Stimulated activated CD4-positive, alpha-beta T cell treated with anti-CD3 and anti-CD28 coated beads, Interleukin-4, amount 100 ng/mL, for 48 hours (primary cell): Measurements from ENCODE around the gene HOXC10.

ENCODE experiments used
- DNase-seq, 2 donors: peaks; one replicate each; pipeline ENCODE4 v3.0.0-alpha.2; 2020; ENCODE audit warnings: low read depth in 2 of 2

HOXC10 gene

DNA sequence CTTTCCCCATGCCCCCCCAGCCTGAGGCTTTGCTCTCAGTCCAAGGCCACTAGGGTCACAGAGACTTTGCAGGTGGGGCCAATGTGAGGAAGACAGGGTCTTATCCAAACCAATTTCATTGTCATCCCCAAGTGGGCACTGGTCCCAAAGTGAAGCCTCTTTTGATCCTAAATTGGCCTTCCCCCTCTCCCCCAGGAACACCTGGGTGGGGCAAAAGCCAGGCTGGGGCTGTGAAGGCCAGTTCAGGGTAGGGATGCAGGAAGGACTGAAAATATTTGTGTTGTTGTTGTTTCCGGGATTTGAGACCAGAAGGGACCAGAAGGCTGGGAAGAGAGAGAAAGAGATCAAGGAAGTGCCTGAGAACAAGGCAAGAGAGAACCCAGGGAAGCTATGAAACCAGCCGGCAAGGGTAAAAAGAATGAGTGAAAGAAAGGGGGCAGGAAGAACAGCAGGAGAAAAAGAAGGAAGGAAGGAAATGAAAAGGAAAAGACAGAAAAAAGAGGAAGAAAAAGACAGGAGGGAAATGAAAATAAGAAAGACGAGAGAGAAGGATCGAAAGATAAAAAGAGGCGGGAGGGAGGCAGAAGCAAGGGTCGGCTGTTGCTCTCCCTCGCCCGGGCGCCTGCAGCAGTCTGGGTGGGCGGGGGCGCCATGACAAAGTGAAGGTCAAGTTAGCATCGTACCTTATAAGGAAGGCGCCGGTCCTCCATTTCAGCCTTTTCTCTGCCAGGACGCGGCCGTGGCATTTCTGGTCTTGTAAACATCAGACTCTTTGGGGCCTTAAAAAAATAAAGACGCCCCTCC, 19.5 kb upstream of the HOXC10 start:
- no peak for DNase-seq

DNA sequence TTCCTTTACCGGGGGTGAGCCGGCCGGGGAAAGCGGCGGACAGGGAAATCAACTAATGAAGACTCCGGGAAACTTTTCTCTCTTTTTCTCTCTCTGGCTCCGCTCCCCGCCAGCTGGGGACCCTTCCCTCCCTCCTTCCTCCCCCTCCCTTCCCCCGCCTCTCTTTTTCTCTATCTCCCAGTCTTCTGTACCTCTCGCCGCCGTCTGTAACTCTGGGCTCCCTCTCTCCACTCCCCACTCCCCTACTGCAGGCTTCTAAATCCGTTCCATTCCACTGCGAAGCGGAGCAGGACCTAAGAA, 18.9 kb upstream of the HOXC10 start:
- DNase-seq: no peak

DNA sequence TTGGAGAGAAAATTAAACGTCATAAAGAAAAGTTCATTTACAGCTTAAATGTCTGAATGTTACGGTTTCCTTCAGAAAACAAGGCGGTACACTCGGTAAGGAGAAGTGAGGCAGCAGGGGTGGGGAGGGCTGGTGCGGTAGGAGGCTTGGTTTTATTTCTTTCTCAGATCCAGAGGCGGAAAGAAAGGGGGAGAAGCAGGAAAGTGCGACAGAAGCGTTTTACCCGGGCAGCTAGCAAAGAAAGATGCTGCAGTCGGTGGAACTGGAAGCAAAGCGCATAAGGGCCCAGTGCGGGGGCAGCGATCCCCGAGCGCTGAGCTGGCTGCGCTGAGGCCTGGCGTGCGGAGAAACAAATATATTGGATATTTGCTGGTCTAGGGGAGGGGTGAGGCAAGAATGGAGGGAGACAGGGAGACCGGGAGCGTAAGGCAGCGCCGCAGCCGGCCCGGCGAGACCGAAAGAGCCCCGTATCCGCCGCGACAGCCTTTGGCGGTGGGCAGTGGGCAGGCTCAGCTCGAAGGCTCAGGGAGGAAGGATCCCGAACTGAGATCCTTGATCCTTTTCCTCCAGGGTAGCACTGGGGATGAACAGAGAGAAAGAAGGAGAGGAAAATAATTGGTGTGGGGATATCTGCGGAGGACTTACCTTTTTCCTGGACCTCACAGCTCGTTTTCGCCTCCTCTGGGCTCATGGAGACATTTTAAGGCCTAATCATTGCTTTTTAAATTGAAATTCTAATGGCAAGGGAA, 18.4 kb upstream of the HOXC10 start:
- DNase-seq: no peak

DNA sequence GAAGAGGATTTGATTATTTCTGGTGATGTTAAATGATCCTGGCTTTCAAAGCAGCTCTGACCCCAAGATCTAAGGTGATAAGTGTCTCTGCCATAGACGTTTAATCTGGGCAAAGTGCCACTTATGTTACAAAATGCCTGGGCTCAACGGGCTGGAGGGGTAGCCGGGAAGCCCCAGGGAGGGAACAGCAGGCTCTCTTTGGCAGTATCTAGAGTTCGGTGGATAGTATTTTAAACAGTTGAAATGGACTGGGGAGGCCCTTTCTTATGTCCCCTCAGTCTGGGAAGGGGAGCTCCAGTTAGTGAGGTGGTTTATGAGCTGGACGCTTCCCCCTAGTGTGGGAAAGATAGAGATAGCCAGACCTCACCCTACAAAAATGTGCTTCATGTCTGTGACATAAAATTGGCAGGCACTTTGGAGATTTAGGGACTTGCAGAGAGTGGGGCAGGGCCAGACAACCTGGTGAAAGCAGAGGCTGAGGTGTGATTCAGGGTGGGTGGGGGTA, 17.5 kb upstream of the HOXC10 start:
- no peak for DNase-seq

DNA sequence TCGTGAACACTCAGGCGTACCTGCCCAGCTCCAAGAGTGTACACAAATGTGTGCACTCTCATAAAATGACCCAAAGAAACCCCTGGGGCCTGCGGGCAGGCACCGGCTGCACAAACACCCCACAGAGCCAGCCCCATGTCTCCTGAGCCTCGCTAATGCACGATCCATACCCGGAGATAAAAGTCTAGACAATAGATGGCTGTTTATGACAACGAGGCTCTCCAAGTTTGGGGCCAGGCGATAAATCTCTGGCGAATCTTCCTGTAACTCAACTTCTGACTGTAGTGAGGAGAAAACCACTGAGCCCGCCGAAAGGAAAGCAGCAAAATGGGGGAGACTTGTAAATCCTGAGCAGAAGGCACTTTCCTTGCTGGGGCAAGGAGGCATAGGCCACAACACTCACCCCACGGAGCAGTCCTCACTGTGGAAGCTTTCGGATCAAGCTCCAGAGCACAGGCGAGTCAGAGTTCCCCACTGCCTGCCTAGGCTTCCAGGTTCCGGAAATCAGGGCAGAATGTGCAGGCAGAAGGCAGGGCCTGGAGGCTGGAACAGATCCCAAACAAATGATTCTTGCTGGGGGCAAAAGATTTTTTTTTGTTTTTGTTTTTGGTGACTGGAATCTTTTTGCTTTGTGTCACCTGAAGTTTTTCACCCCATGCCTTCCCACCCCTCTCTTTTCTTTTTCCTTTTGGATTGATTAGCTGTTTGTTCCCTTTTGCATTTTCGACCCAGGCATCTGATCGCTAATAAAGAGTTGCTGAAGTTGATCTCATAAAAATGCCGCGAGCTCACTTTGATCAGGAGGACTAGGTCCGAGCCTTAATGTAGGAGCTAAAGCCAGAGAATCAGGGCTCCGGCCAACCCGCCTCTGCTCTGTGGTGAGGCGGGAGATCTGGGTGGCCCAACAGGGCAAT, 16.5 kb upstream of the HOXC10 start:
- DNase-seq: no peak

DNA sequence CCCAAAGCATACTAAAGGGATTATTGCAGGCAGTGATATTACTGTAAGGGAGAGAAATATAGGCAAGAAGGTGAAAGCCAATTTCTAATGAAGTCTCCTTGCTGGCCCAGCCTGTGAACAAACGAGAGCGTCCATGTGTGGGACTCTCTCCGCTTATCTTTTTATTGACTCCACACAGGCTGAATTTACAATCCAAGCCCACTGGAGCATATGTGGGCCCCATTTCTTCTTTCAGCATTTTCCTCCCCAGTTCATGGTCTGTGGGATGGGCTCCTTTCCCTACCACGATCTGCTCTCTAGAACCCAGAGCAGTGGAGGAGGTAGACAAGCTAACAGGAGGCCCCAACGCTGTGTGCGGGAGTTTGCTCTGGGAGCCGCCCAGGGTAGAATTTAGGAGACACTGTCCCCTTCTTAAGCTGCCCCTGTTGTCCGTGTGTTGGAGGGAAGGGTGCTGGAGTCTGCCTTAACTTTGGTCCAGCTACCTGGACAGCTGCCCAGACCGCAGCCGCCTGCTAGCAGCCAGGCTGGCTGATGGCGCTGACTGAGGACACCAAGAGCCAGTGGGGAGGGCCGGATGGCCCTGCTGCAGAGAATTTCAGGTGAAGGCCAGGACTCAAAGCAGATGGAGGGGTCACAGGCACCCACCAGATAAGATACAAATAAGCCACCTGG, 15.2 kb upstream of the HOXC10 start:
- DNase-seq: no peak

DNA sequence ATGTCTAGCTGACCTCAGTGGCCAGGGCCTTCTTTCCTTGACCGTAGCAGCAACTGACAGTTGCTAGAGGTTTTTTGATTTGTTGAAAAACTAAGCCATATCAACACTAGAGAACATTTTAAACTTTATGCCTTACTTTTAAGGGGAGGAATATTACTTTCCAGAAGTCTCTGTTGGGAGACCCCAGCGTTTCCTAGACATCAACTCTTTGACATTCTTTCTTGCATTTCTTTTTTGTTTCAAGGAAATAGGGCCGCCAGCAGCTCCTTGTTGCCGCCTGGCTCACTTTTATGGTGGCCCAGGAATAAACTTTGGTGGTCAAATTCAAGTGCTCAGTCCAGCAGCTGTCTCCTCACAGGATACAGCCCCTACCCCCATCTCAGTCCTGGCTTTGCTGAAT, 14.5 kb upstream of the HOXC10 start:
- no peak for DNase-seq

DNA sequence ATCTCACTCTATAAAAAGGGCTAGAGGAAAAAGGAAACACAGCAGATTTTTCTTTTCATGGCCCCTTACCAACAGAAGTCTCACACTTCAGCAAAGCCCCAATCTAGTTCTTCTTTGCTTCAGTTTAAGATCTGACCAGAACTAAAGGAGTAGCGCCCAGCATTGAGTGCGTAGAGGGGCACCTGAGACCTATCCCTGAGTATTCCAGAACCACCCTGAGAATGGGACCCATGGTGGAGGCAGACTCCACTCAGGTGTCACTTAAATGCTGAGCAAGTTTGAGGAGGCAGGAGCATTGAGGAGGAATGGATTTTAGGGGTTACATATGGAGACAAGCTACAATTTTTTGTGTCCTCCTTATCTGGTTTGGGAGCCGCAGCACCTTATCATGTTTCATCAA, 13.8 kb upstream of the HOXC10 start:
- DNase-seq: no peak

DNA sequence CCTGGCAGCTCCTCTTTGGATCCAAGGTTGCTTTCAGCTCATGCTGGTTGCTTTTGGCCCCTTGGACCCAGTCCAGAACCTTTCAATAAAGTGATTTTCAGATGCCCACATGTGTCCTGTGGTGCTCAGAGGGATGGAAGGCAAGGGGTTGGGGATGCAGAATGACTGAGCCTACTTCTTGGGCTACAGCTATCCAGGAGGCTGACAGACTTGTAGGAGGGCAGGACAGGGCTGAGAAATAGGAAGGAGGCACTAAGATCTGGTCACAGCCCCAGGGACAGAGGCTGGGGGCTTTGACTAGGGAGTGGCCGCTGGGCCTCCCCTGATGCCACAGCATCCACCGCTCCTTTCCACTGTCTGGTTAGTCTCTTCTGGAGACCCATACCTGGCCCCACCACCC, 13.3 kb upstream of the HOXC10 start:
- DNase-seq: no peak

DNA sequence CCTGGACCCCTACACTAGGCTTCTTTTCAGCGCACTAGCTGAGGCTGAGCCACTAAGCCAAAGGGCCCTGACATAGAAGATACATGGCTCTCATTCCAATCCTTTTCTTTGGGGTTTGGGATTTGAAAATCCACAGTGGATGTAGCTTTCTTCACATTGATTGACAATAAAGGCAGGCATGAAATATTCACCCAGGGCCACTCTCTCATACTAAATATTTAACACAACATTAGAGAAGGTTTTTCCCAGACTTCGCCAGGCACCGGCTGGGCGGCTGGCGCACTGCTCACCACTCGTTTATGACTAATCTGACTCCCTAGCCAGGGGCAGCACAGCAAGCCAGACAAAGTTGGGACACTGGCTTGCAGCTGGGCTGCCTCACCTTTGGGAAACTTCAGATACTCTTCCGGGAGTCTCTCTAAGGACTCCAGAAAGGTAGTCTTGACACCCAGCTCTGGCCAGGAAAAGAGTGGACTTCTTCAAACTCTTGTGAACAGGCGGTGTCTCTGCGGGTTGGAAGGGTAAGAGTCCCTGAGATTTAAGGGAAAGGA, 12.7 kb upstream of the HOXC10 start:
- DNase-seq: no peak

DNA sequence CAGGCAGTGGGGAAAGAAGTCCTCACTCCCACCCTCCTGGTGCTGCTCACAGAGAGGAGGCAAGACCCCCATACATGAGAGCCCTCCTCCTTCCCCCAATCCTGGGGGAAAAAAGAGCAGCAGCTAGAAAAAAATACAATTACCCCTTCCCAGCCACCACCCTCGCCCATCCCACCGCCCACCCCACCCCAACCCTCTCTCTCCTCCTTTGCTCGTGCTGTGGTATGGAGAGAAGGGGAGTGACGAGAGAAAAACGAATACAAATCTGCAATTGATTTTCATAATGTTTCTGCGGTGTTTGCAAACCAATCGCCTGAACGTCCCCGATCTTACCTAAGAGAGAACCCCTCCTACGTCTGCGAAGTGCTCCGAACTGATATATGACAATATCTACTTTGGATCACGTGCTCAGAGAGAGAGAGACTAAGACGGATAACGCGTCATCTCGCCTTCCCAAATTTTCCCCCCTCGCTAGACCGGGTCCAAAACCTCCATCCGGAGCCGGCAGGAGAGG, 12.2 kb upstream of the HOXC10 start, which contains the start of gene HOXC11:
TSS of gene HOXC11 (plus strand) at position 405 of the 514 bp plus-strand sequence. CDS start 116 bp downstream, outside the sequence.
- no peak for DNase-seq

DNA sequence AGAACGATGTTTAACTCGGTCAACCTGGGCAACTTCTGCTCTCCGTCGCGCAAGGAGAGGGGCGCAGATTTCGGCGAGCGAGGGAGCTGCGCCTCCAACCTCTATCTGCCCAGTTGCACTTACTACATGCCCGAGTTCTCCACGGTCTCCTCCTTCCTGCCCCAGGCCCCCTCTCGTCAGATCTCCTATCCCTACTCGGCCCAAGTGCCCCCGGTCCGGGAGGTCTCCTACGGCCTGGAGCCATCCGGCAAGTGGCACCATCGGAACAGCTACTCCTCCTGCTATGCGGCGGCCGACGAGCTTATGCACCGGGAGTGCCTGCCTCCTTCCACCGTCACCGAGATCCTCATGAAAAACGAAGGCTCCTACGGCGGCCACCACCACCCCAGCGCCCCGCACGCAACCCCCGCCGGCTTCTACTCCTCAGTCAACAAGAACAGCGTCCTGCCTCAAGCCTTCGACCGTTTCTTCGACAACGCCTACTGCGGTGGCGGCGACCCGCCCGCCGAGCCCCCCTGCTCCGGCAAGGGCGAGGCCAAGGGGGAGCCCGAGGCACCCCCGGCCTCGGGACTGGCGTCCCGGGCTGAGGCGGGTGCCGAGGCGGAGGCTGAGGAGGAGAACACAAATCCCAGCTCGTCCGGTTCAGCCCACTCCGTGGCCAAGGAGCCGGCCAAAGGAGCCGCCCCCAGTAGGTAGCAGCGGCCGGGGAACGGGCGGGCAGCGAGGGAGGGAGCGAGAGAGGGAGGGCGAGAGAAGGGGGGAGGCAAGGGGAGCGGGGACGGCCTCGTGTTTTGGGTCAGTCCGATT, 11.5 kb upstream of the HOXC10 start:
- no peak for DNase-seq

DNA sequence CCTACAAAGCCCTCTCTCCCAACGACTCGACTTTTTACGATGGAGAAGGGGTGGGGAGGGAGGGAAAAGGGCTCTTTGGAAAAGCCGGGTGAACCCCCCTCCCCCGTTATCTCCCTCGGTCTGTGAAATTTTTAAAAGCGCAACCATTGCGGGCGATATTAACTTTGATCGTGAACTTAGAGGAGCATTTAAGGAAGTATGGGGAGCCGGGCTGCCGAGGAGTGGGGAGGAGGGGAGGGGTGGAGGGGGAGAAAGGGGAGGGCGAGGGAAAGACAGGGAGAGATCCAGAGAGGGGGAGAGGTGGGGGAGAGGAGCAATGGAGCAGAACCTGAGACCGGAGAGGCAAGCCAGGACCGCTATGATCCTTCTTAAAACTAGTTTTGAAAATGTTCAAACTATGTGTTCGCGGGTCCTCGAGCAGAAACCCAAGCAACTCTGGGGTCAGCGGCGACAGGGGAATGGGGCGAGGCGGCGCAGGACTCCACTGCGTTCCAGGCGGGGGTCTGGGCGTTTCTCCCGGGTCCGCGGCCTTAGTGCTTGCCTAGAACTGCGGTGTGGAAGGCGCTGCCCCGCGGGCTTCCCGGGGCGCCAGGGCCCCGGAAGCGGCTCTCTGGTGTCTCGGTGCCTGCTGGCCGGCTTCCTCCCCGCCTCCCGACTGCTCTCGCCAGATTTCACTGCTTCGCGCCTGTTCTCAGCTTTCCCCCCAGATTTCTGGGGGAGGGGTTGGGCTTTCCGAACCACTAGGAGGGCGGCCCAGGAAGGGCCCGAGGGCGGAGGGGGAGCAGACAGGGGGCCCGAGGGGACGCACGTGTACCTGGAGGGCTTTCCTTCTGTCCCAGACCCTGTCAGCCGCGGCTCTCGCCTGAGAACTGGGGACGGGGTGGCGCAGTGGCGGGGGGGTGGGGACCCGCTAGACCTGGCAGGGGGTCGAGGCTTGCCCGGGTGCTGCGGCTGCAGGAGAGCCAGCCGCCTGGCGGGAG, 10.6 kb upstream of the HOXC10 start, which contains the start of gene HOTAIR:
TSS of gene HOTAIR (minus strand) at position 871 of the 980 bp plus-strand sequence.
- no peak for DNase-seq

DNA sequence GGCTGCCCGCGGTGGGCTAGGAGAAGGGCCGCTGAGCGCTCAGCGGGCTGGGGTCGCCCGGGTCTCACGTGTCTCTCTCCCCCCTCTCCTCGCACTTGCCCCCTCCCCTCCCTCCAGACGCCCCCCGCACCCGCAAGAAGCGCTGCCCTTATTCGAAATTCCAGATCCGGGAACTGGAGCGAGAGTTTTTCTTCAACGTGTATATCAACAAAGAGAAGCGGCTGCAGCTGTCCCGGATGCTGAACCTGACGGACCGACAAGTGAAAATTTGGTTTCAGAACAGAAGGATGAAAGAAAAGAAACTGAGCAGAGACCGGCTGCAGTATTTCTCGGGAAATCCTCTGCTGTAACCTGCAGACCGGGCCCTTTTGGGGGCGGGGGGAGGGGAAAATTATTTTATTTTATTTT, 9.9 kb upstream of the HOXC10 start:
- DNase-seq: no peak

DNA sequence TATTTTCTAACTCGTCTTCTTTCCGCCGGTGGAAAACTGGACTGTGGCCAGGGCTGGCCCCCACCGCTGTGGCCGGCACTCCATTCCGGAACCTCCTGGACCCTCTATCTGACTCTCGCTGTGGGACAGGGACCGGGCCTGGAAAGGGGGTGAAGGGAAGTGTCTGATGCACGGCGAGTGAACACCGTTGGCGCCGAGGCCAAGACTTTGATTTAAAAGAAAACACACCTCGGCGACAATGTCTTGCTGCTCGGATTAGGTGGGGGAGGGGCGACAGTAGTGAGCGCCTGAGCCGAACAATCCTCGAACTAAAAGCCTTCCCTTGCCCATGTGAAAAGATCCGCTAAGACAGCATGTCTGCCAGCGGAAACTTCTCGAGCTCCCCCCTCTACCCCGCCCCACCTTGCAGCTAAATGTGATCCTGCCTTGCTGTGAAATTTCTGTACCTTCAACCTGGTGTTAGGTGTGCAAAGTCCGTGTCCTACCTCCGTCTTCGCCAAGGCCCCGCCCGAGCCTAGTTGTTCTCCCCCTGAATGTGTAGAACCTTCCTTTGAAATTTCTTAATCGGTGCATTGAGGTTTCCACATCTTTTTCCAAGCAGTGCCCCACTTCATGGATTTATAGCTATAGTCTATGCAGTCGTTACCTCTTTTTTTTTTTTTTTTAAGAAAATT, 9.3 kb upstream of the HOXC10 start:
- DNase-seq: no peak

DNA sequence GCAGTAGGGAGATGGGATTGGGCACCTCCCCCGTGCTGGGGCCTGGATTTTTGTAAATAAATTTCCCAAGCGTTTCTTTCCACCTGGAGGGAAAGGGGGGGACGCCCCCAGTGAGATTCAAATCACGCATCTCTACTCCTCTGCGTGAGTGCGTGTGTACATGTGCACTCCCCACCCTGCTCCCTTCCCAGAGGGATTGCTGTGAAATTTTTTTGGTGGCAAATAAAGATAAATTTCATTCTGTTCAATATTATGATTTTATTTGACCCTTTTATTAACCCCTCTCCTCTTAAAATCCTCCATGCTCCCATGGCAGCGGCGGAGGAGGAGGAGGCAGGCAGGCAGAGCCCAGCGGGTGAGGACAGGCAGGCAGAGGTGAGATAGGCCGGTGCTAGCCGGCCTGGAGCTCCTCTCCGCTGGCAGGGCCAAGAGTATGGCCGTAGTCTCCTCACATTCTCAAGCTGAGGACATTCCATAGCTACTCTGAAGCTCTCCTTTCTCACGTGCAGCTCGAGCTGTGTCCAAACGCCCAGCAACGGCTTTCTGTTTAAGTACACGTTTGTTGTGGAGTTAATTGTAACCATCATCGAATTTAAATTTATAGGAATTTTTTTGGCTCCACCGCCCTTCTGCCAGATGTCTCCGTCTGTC, 8.6 kb upstream of the HOXC10 start:
- no peak for DNase-seq

DNA sequence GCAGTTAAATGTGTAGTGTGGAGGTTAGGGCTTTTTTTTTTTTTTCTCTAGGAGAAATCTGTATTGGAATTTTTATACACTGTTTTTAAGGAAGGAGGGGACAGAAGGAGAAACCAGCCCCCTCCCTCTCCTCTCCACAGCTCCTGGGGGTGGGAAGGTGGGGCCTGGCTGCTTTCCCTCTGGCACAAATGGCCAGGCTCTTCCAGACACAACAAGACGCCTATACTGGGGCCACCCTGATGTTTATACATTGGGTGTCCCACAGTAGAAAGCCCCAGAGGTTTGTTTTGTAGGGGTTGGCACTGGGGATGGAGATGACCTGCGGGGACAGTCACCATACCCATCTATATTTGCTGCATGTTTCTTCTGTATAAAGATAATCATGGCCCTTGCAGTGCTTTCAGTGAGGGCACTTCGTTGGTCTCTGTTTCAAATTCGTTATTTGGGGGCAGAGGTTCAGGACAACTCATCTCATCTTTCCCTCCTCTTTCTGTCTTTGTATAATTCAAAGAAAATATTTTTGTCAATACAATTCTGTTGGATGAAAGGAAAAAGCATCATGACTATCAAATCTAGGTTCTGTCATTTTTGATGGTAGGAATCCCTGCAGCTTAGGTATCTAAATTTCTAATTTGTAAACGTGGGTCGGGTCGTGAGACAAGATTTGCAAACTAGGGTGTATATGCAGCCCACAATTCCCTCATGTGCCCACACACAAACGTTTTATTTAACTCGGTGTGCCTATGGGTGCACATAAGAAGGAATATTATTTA, 7.9 kb upstream of the HOXC10 start:
- DNase-seq: no peak
